ENCODE data around the gene OFD1. TPM values are rescaled to one million over a fixed set of nuclear protein-coding genes. Genes with fewer than 3 reads are reported as not detected.

Gene OFD1
- total RNA-seq, 2 donors from 2014 or later, result 25.9 to 29.7 TPM

GRCh38 chrX:13695601-13696115 is 38.9 kb upstream of the OFD1 start:
- WGBS, 2 experiments (ENCODE audit: insufficient coverage in 1 of 2, insufficient read length in 1 of 2), result 94 to 100% methylated on average over 1 to 4 of the region's 4 CpGs
- Mint-ChIP-seq H3K27ac (no peak overlapping the region), H3K36me3 (ENCODE audit: low read depth) (no peaks in the 10 kb centered on the region), H3K9me3 (peaks cover 56% of the 10 kb centered on the region), H3K4me1 (peaks cover 14% of the 10 kb centered on the region), H3K27me3 (ENCODE audit: insufficient read depth) (no peaks in the 10 kb centered on the region), H3K4me3 (no peak overlapping the region)
- no peaks in the 10 kb centered on the region for H3K27me3 ChIP-seq (ENCODE audit: control insufficient read depth, insufficient read depth, low read length, poor library complexity, severe bottlenecking)
- H3K4me3 ChIP-seq (ENCODE audit: low read length), result no peak overlapping the region
- H3K27ac ChIP-seq (ENCODE audit: low read depth, low read length), result no peak overlapping the region
- H3K9ac ChIP-seq (ENCODE audit: extremely low read depth, low read length, poor library complexity, severe bottlenecking), result no peak overlapping the region
- H3K4me1 ChIP-seq (ENCODE audit: control insufficient read depth, insufficient read depth, low read length), result no peaks in the 10 kb centered on the region
- peaks cover 4% of the 10 kb centered on the region for H3K36me3 ChIP-seq (ENCODE audit: control insufficient read depth, insufficient read depth, low read length)
- no peak for DNase-seq
- TF ChIP-seq CTCF (conservative IDR thresholded peaks at IDR 0.05), result no peak
- H3K9me3 ChIP-seq (ENCODE audit: control insufficient read depth, low read length), result no peaks in the 10 kb centered on the region

GRCh38 chrX:13697455-13697854 is 37.1 kb upstream of the OFD1 start:
- Histone ChIP-seq H3K9ac (ENCODE audit: extremely low read depth, low read length, poor library complexity, severe bottlenecking) (no peak overlapping the region), H3K4me1 (ENCODE audit: control insufficient read depth, insufficient read depth, low read length) (no peaks in the 10 kb centered on the region), H3K9me3 (ENCODE audit: control insufficient read depth, low read length) (no peaks in the 10 kb centered on the region), H3K27ac (ENCODE audit: low read depth, low read length) (no peak overlapping the region), H3K27me3 (ENCODE audit: control insufficient read depth, insufficient read depth, low read length, poor library complexity, severe bottlenecking) (no peaks in the 10 kb centered on the region), H3K36me3 (ENCODE audit: control insufficient read depth, insufficient read depth, low read length) (peaks cover 4% of the 10 kb centered on the region), H3K4me3 (ENCODE audit: low read length) (no peak overlapping the region)
- H3K4me3 Mint-ChIP-seq, result no peak overlapping the region
- H3K4me1 Mint-ChIP-seq, result peaks cover 15% of the 10 kb centered on the region
- H3K9me3 Mint-ChIP-seq, result peaks cover 63% of the 10 kb centered on the region
- DNase-seq, result no peak
- TF ChIP-seq CTCF (conservative IDR thresholded peaks at IDR 0.05), result no peak
- 100% methylated on average over 2 of the region's 2 CpGs; no CpG with 5 or more reads in 1 of the 2 experiments for WGBS, 2 experiments (ENCODE audit: insufficient coverage in 1 of 2, insufficient read length in 1 of 2)
- no peaks in the 10 kb centered on the region for H3K36me3 Mint-ChIP-seq (ENCODE audit: low read depth)
- H3K27me3 Mint-ChIP-seq (ENCODE audit: insufficient read depth), result no peaks in the 10 kb centered on the region
- H3K27ac Mint-ChIP-seq, result no peak overlapping the region

DNA sequence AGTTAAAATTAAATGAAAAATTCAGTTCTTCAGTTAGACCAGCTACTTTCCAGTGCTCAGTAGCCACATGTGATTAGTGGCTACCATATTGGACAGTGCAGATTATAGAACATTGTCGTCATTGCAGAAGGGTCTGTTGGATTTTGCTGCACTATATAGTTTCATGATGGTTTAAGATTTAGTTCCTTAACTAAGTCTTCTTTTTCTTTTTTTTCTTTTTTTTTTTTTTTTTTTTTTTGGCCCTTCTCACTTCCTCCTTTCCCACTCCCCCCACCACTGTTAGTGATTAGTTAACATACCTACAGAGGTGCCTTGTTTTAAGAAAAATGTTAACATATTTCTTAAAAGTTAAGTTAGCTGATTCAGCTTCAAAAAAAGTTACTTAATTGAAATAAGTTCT is 36.6 kb upstream of the OFD1 start:
- Mint-ChIP-seq H3K36me3 (ENCODE audit: low read depth) (no peaks in the 10 kb centered on the region), H3K4me3 (no peak overlapping the region), H3K27me3 (ENCODE audit: insufficient read depth) (no peaks in the 10 kb centered on the region), H3K9me3 (peaks cover 64% of the 10 kb centered on the region), H3K4me1 (peaks cover 11% of the 10 kb centered on the region), H3K27ac (no peak overlapping the region)
- Histone ChIP-seq H3K4me3 (ENCODE audit: low read length) (no peak overlapping the region), H3K9me3 (ENCODE audit: control insufficient read depth, low read length) (no peaks in the 10 kb centered on the region), H3K36me3 (ENCODE audit: control insufficient read depth, insufficient read depth, low read length) (peaks cover 4% of the 10 kb centered on the region), H3K4me1 (ENCODE audit: control insufficient read depth, insufficient read depth, low read length) (no peaks in the 10 kb centered on the region), H3K27me3 (ENCODE audit: control insufficient read depth, insufficient read depth, low read length, poor library complexity, severe bottlenecking) (no peaks in the 10 kb centered on the region), H3K9ac (ENCODE audit: extremely low read depth, low read length, poor library complexity, severe bottlenecking) (no peak overlapping the region), H3K27ac (ENCODE audit: low read depth, low read length) (no peak overlapping the region)
- DNase-seq, result no peak
- TF ChIP-seq CTCF (conservative IDR thresholded peaks at IDR 0.05), result no peak
- 90% methylated on average over 1 of the region's 1 CpG; no CpG with 5 or more reads in 1 of the 2 experiments for WGBS, 2 experiments (ENCODE audit: insufficient coverage in 1 of 2, insufficient read length in 1 of 2)

Data from endodermal cell (in vitro differentiated cells).